HepG2 (cell line): ENCODE results near the gene BRSK2. TPM values are rescaled to one million over a fixed set of nuclear protein-coding genes. Genes with fewer than 3 reads are reported as not detected.
A peak's percentile ranks its signal among the peaks of the same experiment; 100 is the strongest.

ENCODE experiments used
- CBX5 ChIP-seq: sonication (generic); formaldehyde crosslinking; IDR thresholded peaks from 2 replicates; pipeline ENCODE4 v1.4.0; 2020; ENCODE audit warnings: missing genetic modification reagents, borderline replicate concordance
- DMTF1 ChIP-seq: sonication (generic); formaldehyde crosslinking; IDR thresholded peaks from 2 replicates; pipeline ENCODE4 v1.4.0; 2020; ENCODE audit warnings: mild to moderate bottlenecking, missing genetic modification reagents
- DRAP1 ChIP-seq: IDR thresholded peaks from 2 replicates; pipeline ENCODE4 v1.6.1; 2016; ENCODE audit warnings: missing genetic modification reagents, missing compliant biosample characterization
- GATAD2A ChIP-seq: IDR thresholded peaks from 2 replicates; pipeline ENCODE4 v1.6.1; 2016
- HES4 ChIP-seq: sonication (generic); formaldehyde crosslinking; IDR thresholded peaks from 2 replicates; pipeline ENCODE4 v1.9.0; 2021; ENCODE audit warnings: mild to moderate bottlenecking, missing genetic modification reagents, borderline replicate concordance
- MLX ChIP-seq: IDR thresholded peaks from 2 replicates; pipeline ENCODE4 v1.6.1; 2016
- NRL ChIP-seq: sonication (generic); formaldehyde crosslinking; IDR thresholded peaks from 2 replicates; pipeline ENCODE4 v1.5.0; 2020; ENCODE audit warnings: missing genetic modification reagents, mild to moderate bottlenecking, moderate library complexity, borderline replicate concordance
- POLR2G ChIP-seq: fragments of 200-400 bp; formaldehyde crosslinking; IDR thresholded peaks from 2 replicates; pipeline ENCODE4 v1.6.1; 2018; ENCODE audit warnings: mild to moderate bottlenecking, low read depth, low read length, moderate library complexity
- RBFOX2 ChIP-seq: fragments of 200-400 bp; formaldehyde crosslinking; IDR thresholded peaks from 2 replicates; pipeline ENCODE4 v1.6.1; 2017; ENCODE audit warnings: low read depth, mild to moderate bottlenecking, low read length
- SNAPC4 ChIP-seq: sonication (generic); formaldehyde crosslinking; IDR thresholded peaks from 2 replicates; pipeline ENCODE4 v1.4.0; 2020; ENCODE audit warnings: mild to moderate bottlenecking, missing genetic modification reagents
- TBX2 ChIP-seq: sonication (generic); formaldehyde crosslinking; IDR thresholded peaks from 2 replicates; pipeline ENCODE4 v1.5.0; 2020; ENCODE audit warnings: missing genetic modification reagents, mild to moderate bottlenecking, borderline replicate concordance
- ZFP62 ChIP-seq: sonication (generic); formaldehyde crosslinking; IDR thresholded peaks from 2 replicates; pipeline ENCODE4 v1.4.0; 2020; ENCODE audit warnings: missing genetic modification reagents
- ZNF280D ChIP-seq: sonication (generic); formaldehyde crosslinking; IDR thresholded peaks from 2 replicates; pipeline ENCODE4 v1.5.1; 2020; ENCODE audit warnings: mild to moderate bottlenecking, missing genetic modification reagents
- ZNF354B ChIP-seq: sonication (generic); formaldehyde crosslinking; IDR thresholded peaks from 2 replicates; pipeline ENCODE4 v1.8.0; 2022; ENCODE audit warnings: mild to moderate bottlenecking, missing genetic modification reagents
- ZNF430 ChIP-seq: sonication (generic); formaldehyde crosslinking; IDR thresholded peaks from 2 replicates; pipeline ENCODE4 v1.9.0; 2021; ENCODE audit warnings: mild to moderate bottlenecking, missing genetic modification reagents
- ZNF431 ChIP-seq: sonication (generic); formaldehyde crosslinking; IDR thresholded peaks from 2 replicates; pipeline ENCODE4 v1.9.0; 2022; ENCODE audit warnings: missing genetic modification reagents, low read depth, mild to moderate bottlenecking, borderline replicate concordance
- ZNF577 ChIP-seq: sonication (generic); formaldehyde crosslinking; IDR thresholded peaks from 2 replicates; pipeline ENCODE4 v1.4.0; 2020; ENCODE audit warnings: mild to moderate bottlenecking, low read depth, missing genetic modification reagents, borderline replicate concordance
- ZNF672 ChIP-seq: sonication (generic); formaldehyde crosslinking; IDR thresholded peaks from 2 replicates; pipeline ENCODE4 v1.8.1; 2022; ENCODE audit warnings: missing genetic modification reagents
- ZNF709 ChIP-seq: sonication (generic); formaldehyde crosslinking; IDR thresholded peaks from 2 replicates; pipeline ENCODE4 v1.5.0; 2020; ENCODE audit warnings: mild to moderate bottlenecking, missing genetic modification reagents
- polyA plus RNA-seq, 8 experiments: library from polyadenylated mRNA; depleted of rRNA in 3 of 8; stranded (reverse) in 7 of 8; unstranded in 1 of 8; fragments of >200 nt; fragmentation: Illumina TruSeq in 4 of 8; extraction: Trizol in 4 of 8; gene quantifications; 2 replicates each; pipeline versions ENCODE4 v1.2.1 to v1.2.3, GENCODE V29; 2011 to 2016; ENCODE audit warnings: low read depth in 4 of 8, missing spikeins in 1 of 8, mixed read lengths in 1 of 8; ENCODE audit not compliant: insufficient read depth in 1 of 8
- total RNA-seq, 5 experiments: library from RNA; depleted of rRNA; stranded (reverse); fragments of >200 nt; fragmentation: Illumina TruSeq; extraction: Trizol; gene quantifications; 2 replicates each; pipeline ENCODE4 v1.2.3, GENCODE V29; 2016; ENCODE audit warnings: low read depth in 1 of 5

Gene BRSK2
- total and polyA plus RNA-seq, 2 of the 13 experiments (the other 11 are each of a cell fraction or from before 2014, with no cell fraction given): 0.74 to 1.1 TPM

GRCh38 chr11:1351278-1351937 is 38.3 kb upstream of the BRSK2 start (continued):
- TF ChIP-seq DMTF1 (CRISPR knock-in tag) (no peak), GATAD2A (CRISPR knock-in tag) (no peak), NRL (no peak), ZFP62 (CRISPR knock-in tag) (no peak), ZNF577 (CRISPR knock-in tag) (no peak), HES4 (no peak), TBX2 (CRISPR knock-in tag) (no peak), ZNF431 (CRISPR knock-in tag) (no peak), ZNF672 (no peak), ZNF430 (CRISPR knock-in tag) (no peak), ZNF354B (CRISPR knock-in tag) (no peak), ZNF280D (CRISPR knock-in tag) (no peak), RBFOX2 (0 out of 2 replicates have a peak, but pooled peaks have one; percentile 21), SNAPC4 (peak; percentile 100), ZNF709 (CRISPR knock-in tag) (no peak), DRAP1 (CRISPR knock-in tag) (peak; percentile 85), POLR2G (peak; percentile 58), MLX (no peak), CBX5 (CRISPR knock-in tag) (no peak)
